Thyroid gland (tissue), 4 donors: ENCODE data around the gene PLD3. TPM values are rescaled to one million over a fixed set of nuclear protein-coding genes. Genes with fewer than 3 reads are reported as not detected.

Experiments
- DNase-seq, 2 donors: peaks; one replicate each; pipeline ENCODE4 v3.0.0-alpha.2; 2019
- H3K27ac ChIP-seq, 3 donors: fragments of 200-600 bp; sonication (generic); 1 replicate in 2 of 3; 2 replicates in 1 of 3; pipeline ENCODE4 v1.5.1; 2016 to 2019; ENCODE audit warnings: mild to moderate bottlenecking in 1 of 3, moderate library complexity in 1 of 3
- H3K27me3 ChIP-seq: fragments of 200-600 bp; sonication (generic); one replicate; pipeline ENCODE4 v1.5.1; 2019
- H3K36me3 ChIP-seq, 2 donors: fragments of 200-600 bp; sonication (generic); one replicate each; pipeline ENCODE4 v1.5.1; 2016 to 2019
- H3K4me1 ChIP-seq, 2 donors: fragments of 200-600 bp; sonication (generic); one replicate each; pipeline ENCODE4 v1.5.1; 2017 to 2019
- H3K4me3 ChIP-seq, 3 donors: fragments of 200-600 bp; sonication (generic); replicated peaks in 1 of 3; 1 replicate in 2 of 3; 2 replicates in 1 of 3; pipeline ENCODE4 v1.5.1; 2016; ENCODE audit warnings: mild to moderate bottlenecking in 1 of 3
- H3K9me3 ChIP-seq: fragments of 200-600 bp; sonication (generic); one replicate; pipeline ENCODE4 v1.5.1; 2017
- POLR2A ChIP-seq, 2 donors: fragments of 450-650 bp; IDR thresholded peaks; one replicate each; pipeline ENCODE4 v1.6.1; 2017; ENCODE audit warnings: antibody characterized with exemption in 2 of 2, mild to moderate bottlenecking in 2 of 2, moderate library complexity in 1 of 2
- WGBS, 2 donors: methylation state at CpG; one replicate each; pipeline ENCODE4 v1.1.5; 2017; 5-methylcytosine and 5-hydroxymethylcytosine counted together
- intact Hi-C: fragments of 100-400 bp; cut with DNase I; formaldehyde crosslinking; loops from one replicate; pipeline ENCODE4 v1.15.1; 2023
- total RNA-seq, 4 donors: library from RNA; depleted of rRNA; stranded (reverse); fragments of >200 nt; gene quantifications; one replicate each; pipeline ENCODE4 v1.2.3, GENCODE V29; 2016
- TF ChIP-seq, protein P1 (sequence below), 6 experiments: fragments of 200-600 bp in 3 of 6; fragments of 450-650 bp in 3 of 6; sonication (generic) in 3 of 6; IDR thresholded peaks; one replicate each; pipeline ENCODE4 v1.5.1; 2016 to 2019; ENCODE audit warnings: antibody characterized with exemption in 6 of 6, mild to moderate bottlenecking in 2 of 6, inconsistent platforms in 1 of 6, moderate library complexity in 1 of 6

The PLD3 gene
- total RNA-seq, 4 donors from 2014 or later: 151 to 258 (median 244) TPM

GRCh38 chr19:40392894-40393517 lies 44.5 kb downstream of the PLD3 start:
- no peak overlapping the region for H3K4me3 ChIP-seq
- intact Hi-C loops: no loop called here
- TF ChIP-seq, protein P1, sequence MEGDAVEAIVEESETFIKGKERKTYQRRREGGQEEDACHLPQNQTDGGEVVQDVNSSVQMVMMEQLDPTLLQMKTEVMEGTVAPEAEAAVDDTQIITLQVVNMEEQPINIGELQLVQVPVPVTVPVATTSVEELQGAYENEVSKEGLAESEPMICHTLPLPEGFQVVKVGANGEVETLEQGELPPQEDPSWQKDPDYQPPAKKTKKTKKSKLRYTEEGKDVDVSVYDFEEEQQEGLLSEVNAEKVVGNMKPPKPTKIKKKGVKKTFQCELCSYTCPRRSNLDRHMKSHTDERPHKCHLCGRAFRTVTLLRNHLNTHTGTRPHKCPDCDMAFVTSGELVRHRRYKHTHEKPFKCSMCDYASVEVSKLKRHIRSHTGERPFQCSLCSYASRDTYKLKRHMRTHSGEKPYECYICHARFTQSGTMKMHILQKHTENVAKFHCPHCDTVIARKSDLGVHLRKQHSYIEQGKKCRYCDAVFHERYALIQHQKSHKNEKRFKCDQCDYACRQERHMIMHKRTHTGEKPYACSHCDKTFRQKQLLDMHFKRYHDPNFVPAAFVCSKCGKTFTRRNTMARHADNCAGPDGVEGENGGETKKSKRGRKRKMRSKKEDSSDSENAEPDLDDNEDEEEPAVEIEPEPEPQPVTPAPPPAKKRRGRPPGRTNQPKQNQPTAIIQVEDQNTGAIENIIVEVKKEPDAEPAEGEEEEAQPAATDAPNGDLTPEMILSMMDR (IDR thresholded peaks at IDR 0.05): peak in 4 of 6 experiments; percentile 18 to 33 (median 23)
- TF ChIP-seq POLR2A (IDR thresholded peaks at IDR 0.05): no peak
- WGBS, 2 donors: 35 to 55% methylated on average over 8 to 9 of the region's 9 CpGs
- peaks cover 0 to 4% of the 10 kb centered on the region in 2 donors for H3K36me3 ChIP-seq
- peaks cover 6 to 10% of the 10 kb centered on the region in 2 donors for H3K4me1 ChIP-seq
- H3K27ac ChIP-seq: no peak overlapping the region
- DNase-seq: peak; percentile 35 to 40
- H3K9me3 ChIP-seq: no peaks in the 10 kb centered on the region
- no peaks in the 10 kb centered on the region for H3K27me3 ChIP-seq

DNA sequence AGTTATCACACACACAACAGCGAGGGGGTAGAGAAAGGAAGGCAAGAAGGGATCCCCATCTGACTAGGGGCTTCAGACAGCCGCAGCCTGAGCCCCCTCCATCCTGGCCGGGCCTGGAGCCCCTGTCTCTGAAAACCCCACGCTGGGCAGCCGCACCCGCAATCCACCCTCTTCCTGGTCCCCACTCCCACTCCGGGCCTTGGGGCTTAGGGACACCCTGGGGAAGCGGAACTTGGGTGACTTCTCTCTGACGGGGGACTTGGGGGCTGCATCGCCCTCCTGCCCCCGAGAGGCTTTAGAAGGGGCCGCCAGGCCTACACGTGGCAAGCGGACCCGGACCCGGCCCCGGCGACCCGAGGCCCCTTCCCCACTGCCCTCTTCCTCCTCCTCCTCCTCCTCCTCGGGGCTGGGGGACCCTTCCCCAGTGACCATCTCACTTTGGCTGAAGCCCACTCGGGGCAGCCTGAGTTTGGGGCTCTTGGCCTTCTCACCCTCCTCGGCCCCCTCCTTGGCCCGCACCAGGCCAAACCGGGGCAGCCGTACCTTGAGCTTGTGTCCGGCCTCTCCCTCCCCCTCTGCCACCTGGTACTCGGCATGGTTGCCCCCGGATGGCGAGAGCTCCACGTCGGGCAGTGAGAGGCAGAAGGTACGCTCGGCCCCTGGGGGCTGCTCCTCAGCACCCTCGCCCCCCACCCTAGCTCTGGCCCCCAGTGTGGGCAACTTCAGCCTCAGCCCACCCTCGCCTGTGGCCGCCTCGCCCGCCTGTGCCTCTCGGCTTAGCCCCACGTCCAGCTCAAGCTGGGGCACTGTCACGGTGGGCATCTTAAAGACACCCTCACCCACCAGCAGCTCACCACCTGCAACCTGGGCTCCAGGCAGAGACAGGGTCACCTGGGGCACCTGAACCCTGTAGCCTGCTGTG lies 45.7 kb downstream of the PLD3 start:
- H3K36me3 ChIP-seq: peaks cover 0 to 4% of the 10 kb centered on the region in 2 donors
- peaks cover 6 to 10% of the 10 kb centered on the region in 2 donors for H3K4me1 ChIP-seq
- DNase-seq: no peak
- intact Hi-C loops: no loop called here
- no peak overlapping the region for H3K4me3 ChIP-seq
- WGBS, 2 donors: 89 to 91% methylated on average over 16 to 34 of the region's 41 CpGs
- H3K9me3 ChIP-seq: no peaks in the 10 kb centered on the region
- no peak overlapping the region for H3K27ac ChIP-seq
- no peaks in the 10 kb centered on the region for H3K27me3 ChIP-seq
- no peak for TF ChIP-seq POLR2A (IDR thresholded peaks at IDR 0.05)
- TF ChIP-seq, protein P1 (IDR thresholded peaks at IDR 0.05): no peak

DNA sequence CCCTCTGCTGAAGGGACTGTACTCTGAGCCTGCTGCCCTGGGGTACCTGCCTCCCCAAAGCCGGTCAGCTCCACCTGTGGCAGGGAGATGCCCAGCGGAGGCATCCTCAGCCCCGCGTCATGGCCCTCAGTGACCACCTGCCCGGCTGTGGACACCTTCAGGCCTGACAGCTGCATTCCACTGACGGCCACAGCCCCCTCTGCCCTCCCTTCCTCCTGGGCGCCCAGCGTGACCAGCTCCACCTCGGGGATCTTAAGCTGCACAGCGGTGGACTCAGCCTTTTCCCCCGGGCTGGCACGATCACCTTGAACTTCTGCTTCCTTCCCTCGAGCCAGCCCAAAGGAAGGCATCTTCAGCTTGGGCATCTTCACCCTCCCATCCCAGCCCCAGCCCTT lies 46.3 kb downstream of the PLD3 start:
- intact Hi-C loops: no loop called here
- no peaks in the 10 kb centered on the region for H3K27me3 ChIP-seq
- peak; percentile 58 to 60 for DNase-seq
- no peaks in the 10 kb centered on the region for H3K9me3 ChIP-seq
- TF ChIP-seq, protein P1 (IDR thresholded peaks at IDR 0.05): no peak
- no peak for TF ChIP-seq POLR2A (IDR thresholded peaks at IDR 0.05)
- 52 to 57% methylated on average over 4 to 10 of the region's 13 CpGs for WGBS, 2 donors
- no peak overlapping the region for H3K27ac ChIP-seq
- peaks cover 0 to 4% of the 10 kb centered on the region in 2 donors for H3K36me3 ChIP-seq
- no peak overlapping the region for H3K4me3 ChIP-seq
- peaks cover 6 to 10% of the 10 kb centered on the region in 2 donors for H3K4me1 ChIP-seq

DNA sequence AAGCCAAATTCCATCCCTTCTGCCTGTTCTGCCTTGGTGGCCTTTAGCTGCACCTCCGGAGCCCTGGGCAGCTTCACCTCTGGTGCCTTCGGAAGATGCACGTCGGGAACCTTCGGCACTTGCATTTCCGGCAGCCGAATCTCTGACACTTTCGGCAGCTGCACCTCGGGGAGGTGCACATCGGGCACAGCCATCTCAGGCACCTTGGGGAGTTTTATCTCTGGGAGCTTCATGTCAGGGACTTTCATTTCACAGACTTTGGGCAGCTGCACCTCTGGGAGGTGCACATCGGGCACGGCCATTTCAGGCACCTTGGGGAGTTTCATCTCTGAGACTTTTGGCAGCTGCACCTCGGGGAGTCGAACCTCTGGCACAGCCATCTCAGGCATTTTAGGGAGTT lies 47.5 kb downstream of the PLD3 start:
- TF ChIP-seq, protein P1 (IDR thresholded peaks at IDR 0.05): no peak
- TF ChIP-seq POLR2A (IDR thresholded peaks at IDR 0.05): no peak
- DNase-seq: no peak
- H3K4me3 ChIP-seq: no peak overlapping the region
- peaks cover 0 to 4% of the 10 kb centered on the region in 2 donors for H3K36me3 ChIP-seq
- no peaks in the 10 kb centered on the region for H3K27me3 ChIP-seq
- no peak overlapping the region for H3K27ac ChIP-seq
- H3K4me1 ChIP-seq: peaks cover 6 to 10% of the 10 kb centered on the region in 2 donors
- H3K9me3 ChIP-seq: no peaks in the 10 kb centered on the region
- WGBS, 2 donors: 93 to 97% methylated on average over 6 to 14 of the region's 14 CpGs
- intact Hi-C loops: no loop called here
